ENCODE results near the gene WDR49.

Gene WDR49

GRCh38 chr3:167483708-167484475 lies 169.8 kb downstream of the WDR49 start:
- DNase-seq: no peak

GRCh38 chr3:167481164-167481563 lies 172.6 kb downstream of the WDR49 start:
- DNase-seq: no peak

- no peak for DNase-seq
Measured at GRCh38 chr3:167480748-167481147, 173.0 kb downstream of the WDR49 start.

GRCh38 chr3:167473863-167474262 lies 179.9 kb downstream of the WDR49 start, which contains the start of gene SERPINI2:
Gene SERPINI2 (minus strand): TSS chr3:167474042. CDS start chr3:167471834, 2,208 bp downstream.
- DNase-seq: no peak

GRCh38 chr3:167469381-167469780 lies 184.4 kb downstream of the WDR49 start:
- no peak for DNase-seq

- no peak for DNase-seq
Measured at GRCh38 chr3:167467848-167468611, 185.7 kb downstream of the WDR49 start.

- DNase-seq: no peak
Measured at GRCh38 chr3:167466966-167467365, 186.8 kb downstream of the WDR49 start.

GRCh38 chr3:167456157-167456799 lies 197.5 kb downstream of the WDR49 start:
- DNase-seq: no peak

GRCh38 chr3:167453815-167454214 lies 199.9 kb downstream of the WDR49 start:
- DNase-seq: no peak

- no peak for DNase-seq
Measured at GRCh38 chr3:167451282-167451681, 202.5 kb downstream of the WDR49 start.

GRCh38 chr3:167450675-167451074 lies 203.1 kb downstream of the WDR49 start:
- no peak for DNase-seq

GRCh38 chr3:167450195-167450594 lies 203.5 kb downstream of the WDR49 start:
- no peak for DNase-seq

- DNase-seq: no peak
Measured at GRCh38 chr3:167445491-167445890, 208.3 kb downstream of the WDR49 start.

- DNase-seq: no peak
Measured at GRCh38 chr3:167441256-167441655, 212.5 kb downstream of the WDR49 start.

- no peak for DNase-seq
Measured at GRCh38 chr3:167437428-167438139, 216.2 kb downstream of the WDR49 start.
